Ammon's horn (tissue), 1 donor: ENCODE data around the gene RPS2.

Experiments used
- DNase-seq: peaks from one replicate; pipeline ENCODE4 v3.0.0-alpha.2; 2016; ENCODE audit warnings: low spot score

RPS2 gene

DNA sequence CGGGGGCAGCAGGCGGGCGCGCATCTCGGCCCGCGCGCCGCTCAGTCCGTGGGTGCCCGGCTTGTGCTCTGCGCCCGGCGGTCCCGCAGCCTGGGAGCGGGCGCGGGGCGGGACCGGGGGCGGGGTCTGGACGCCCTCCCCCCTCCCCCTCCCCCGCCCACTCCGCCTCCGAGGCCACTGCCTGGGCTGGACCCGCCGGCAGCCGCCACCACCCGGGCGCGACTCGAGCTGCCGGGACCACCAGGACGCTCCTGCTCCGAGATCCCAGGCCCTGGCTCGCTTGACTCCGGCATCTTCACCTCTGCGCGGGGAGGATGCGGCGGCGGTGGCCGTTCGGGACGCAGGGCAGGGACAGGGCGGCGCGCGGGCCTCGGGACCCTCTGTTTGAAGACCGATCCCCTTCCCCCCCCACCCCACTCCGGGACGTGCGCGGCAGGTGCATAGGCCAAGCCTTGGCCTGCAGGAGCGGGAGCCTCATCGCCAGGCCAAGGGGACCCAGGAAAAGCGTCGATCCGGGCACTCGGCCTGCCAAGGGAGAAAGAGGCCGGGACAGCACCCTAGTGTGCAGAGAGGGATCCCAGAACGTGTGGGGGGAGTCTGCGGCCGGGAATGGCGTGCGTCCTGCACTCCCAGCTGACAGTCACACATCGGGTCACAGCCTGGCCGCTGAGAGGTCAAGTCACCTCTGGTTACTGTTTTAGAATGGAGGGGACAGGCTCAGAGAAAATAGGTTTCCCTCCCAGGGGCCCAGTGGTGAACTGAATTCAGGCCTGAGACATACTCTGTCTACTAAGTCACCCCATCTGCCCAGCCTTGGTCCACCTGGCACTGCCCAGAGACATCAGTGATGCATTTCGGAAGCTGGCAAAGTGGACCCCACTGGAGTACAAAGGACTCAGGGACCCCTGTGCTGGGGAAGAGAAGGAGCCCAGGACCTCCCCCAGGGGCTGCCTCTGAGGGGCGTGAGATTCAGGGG lies 46.0 kb downstream of the RPS2 start, which contains the start of gene HS3ST6:
TSS of gene HS3ST6 (minus strand) at position 65 of the 976 bp plus-strand sequence. CDS start 92 bp downstream, outside the sequence.
- DNase-seq = no peak

DNA sequence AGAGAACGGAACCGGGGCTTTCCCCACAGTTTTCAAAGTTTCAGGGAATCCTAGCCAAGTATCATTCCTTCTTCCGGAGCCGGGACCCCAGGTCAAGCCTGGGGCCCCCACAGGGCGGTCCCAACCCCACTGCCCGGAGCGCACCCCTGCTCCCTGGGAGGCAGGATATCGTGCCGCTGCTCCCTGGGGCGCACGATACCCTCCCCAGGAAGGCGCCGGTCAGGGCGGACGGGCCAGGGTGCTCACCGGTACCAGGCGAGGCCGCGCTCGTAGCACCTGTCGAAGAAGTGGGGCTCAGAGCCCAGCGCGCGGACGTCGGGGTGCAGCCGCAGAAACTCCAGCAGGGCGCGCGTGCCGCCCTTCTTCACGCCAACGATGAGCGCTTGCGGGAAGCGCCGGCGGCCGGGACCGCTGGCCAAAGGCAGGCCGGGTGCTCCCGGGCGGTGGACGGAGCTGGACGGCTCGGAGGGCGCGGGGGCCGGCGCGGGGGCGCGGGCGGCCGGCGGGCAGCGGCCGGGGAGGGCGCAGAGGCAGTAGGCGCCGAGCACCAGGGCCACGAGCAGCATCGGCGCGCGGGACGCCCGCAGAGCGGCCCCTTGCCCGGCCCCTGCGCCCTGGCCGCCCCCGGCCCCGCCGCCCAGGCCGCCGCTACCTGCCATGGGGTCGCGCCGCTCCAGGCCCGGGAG lies 46.8 kb downstream of the RPS2 start:
- DNase-seq = no peak

DNA sequence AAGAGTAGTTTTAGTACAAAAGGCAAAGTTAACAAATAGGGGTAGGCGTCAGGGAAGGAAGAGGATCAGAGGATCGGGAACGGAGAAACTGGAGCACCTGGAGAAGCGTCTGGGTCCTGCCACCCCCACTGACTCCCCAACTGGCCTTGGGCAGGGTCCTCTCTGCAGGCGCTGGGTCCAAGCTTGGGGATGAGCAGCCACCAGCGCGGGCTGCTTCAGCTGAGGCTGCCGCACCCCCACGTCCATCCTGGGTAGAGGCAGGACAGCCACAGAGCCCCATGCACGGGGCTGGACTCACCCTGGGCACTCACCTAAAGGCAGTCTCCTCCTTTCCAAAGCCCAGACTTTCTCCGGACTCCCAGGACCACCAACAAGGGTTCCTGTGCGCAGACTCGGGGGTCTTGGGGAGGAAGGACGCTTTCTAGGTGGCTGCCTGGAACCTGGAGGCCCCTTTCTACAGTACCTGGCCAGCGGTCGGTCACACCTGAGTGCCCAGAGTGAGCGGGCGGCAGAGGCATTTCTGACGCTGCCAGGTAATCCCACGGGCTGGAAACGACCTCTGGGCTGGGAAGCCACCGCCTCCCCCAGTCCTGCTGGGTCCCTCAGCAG lies 47.5 kb downstream of the RPS2 start:
- no peak for DNase-seq

- DNase-seq = no peak
These were observed 48.0 kb downstream of the RPS2 start for GRCh38 chr16:1916640-1916990.

DNA sequence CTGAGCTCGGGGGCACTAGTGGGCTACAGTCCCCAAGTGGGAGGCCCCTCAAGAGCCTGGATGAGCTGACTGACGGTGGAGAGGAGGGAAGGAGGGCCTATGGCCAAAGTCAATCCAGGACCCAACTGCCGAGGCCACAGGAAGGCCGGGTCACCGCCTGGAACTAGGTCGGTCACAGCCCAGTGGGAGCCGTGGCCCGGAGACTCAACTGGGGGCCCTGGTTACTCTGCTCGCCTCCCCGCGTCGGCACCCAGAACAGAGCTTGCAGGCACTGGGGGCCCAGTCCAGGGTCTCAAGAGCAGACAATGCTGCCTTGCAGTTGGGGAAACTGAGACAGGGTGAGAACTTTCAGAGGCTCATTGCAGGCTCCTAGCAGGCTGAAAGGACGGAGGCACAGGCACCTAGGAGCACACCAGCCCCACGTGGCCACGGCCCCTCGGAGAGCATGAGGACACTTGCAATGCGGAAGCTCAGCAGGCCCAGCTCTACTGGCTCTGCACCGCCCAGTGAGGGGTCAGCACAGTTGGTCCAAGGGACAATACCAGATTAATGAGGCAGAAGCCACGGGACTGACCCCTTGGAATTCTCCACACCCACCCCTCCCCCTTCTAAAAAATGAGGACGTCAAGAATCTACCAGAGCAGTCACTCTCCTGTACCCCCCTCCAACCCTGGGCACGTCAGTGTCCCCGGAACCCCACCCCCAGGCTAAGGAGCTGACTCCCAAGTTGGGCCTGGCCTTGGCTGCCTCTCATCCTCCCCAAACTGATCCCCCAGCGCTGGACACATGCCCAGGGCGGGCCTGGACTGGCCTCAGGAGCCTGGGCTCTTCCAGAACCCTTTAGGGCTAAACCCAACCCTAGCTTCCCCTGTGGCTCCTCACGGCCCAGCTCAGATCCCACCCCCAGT lies 48.6 kb downstream of the RPS2 start:
- DNase-seq = no peak

DNA sequence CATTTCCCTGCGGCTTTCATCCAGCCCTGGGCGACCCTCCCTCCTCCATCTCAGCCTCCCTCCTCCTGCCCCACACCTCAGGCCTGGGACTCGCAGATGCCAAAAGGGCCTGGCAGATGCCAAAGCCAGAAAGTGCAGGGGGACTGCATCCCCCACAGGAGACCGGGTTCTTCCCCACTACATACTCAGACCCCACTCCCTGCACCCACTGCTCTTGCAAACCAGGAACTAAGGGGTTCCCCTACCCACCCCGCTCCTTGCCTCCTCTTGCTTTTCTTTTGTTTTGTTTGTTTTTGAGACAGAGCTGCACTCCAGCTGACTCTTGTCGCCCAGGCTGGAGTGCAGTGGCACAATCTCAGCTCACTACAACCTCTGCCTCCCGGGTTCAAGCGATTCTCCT lies 49.6 kb downstream of the RPS2 start:
- no peak for DNase-seq

- DNase-seq = no peak
These were observed 50.5 kb downstream of the RPS2 start for GRCh38 chr16:1914084-1914608.

GRCh38 chr16:1913327-1914083 lies 51.1 kb downstream of the RPS2 start:
- no peak for DNase-seq

DNA sequence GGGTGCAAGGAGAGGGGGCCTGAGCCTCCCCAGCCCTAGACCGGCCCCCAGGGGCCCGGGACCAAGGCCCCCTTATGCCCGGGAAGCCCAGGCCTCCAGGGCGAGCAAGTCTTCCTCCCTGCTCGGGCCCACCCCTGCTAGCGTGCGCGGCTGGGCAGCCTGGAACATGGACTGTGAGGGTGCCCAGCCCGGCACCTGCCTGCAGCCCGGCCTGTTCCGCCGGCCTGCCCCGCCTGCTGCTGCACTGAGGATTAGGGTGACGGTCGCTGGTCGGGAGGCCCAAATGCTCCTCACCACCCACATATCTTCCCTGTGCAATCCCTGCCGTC lies 52.4 kb downstream of the RPS2 start:
- no peak for DNase-seq
